Gastroesophageal sphincter (tissue), 3 donors: ENCODE data around the gene BNIP2.

ENCODE experiments used
- CTCF ChIP-seq, 4 experiments: fragments of 200-600 bp in 2 of 4; fragments of 450-650 bp in 2 of 4; sonication (generic) in 1 of 4; IDR thresholded peaks; one replicate each; pipeline ENCODE4 v1.5.1; 2017 to 2019; ENCODE audit warnings: antibody characterized with exemption in 4 of 4, mild to moderate bottlenecking in 2 of 4, moderate library complexity in 2 of 4
- EP300 ChIP-seq: sonication (generic); formaldehyde crosslinking; IDR thresholded peaks from one replicate; pipeline ENCODE4 v1.6.1; 2017; ENCODE audit warnings: antibody characterized with exemption, mild to moderate bottlenecking
- POLR2A ChIP-seq, 2 donors: fragments of 450-650 bp; IDR thresholded peaks; one replicate each; pipeline ENCODE4 v1.6.1; 2017; ENCODE audit warnings: antibody characterized with exemption in 2 of 2, mild to moderate bottlenecking in 2 of 2, moderate library complexity in 1 of 2
- POLR2AphosphoS5 ChIP-seq: sonication (generic); formaldehyde crosslinking; IDR thresholded peaks from one replicate; pipeline ENCODE4 v1.6.1; 2017; ENCODE audit warnings: antibody characterized with exemption

GRCh38 chr15:59687836-59688235 is 1.3 kb downstream of the BNIP2 start:
- no peak for TF ChIP-seq CTCF (IDR thresholded peaks at IDR 0.05)
- TF ChIP-seq POLR2AphosphoS5, result no peak
- TF ChIP-seq EP300, result no peak
- TF ChIP-seq POLR2A (IDR thresholded peaks at IDR 0.05), result no peak
